ENCODE data around the gene LCN12.

GRCh38 chr9:136927343-136928271, 24.5 kb upstream of the LCN12 start:
- TF ChIP-seq CTCF (conservative IDR thresholded peaks at IDR 0.05; ENCODE audit: low read depth, low read length) (no peak), EZH2 (IDR thresholded peaks at IDR 0.05; ENCODE audit: borderline replicate concordance, low read depth, low read length, poor library complexity, severe bottlenecking) (no peak)

All from A673 (cell line).